Measurements from ENCODE around the gene GTPBP1.

GTPBP1 gene

GRCh38 chr22:38727123-38727522 lies 21.4 kb downstream of the GTPBP1 start:
- H3K4me2 ChIP-seq (ENCODE audit: low read length): no peak overlapping the region
- H3K36me3 ChIP-seq (ENCODE audit: control insufficient read depth, insufficient read depth, low read length): no peaks in the 10 kb centered on the region
- no peaks in the 10 kb centered on the region for H3K9me3 ChIP-seq (ENCODE audit: control insufficient read depth, low read length)
- no peaks in the 10 kb centered on the region for H3K79me2 ChIP-seq
- H3K9ac ChIP-seq: no peak overlapping the region
- no peak overlapping the region for H2AFZ ChIP-seq
- H3K27ac ChIP-seq: no peak overlapping the region
- H3K27me3 ChIP-seq (ENCODE audit: control insufficient read depth, insufficient read depth, low read length): no peaks in the 10 kb centered on the region
- TF ChIP-seq CTCF (IDR thresholded peaks at IDR 0.05): no peak
- H3K4me3 ChIP-seq (ENCODE audit: low read depth, low read length): no peak overlapping the region
- H3K4me1 ChIP-seq: no peaks in the 10 kb centered on the region

GRCh38 chr22:38727530-38728451 lies 22.0 kb downstream of the GTPBP1 start:
- H3K27me3 ChIP-seq (ENCODE audit: control insufficient read depth, insufficient read depth, low read length): no peaks in the 10 kb centered on the region
- no peaks in the 10 kb centered on the region for H3K4me1 ChIP-seq
- H3K9me3 ChIP-seq (ENCODE audit: control insufficient read depth, low read length): no peaks in the 10 kb centered on the region
- no peaks in the 10 kb centered on the region for H3K79me2 ChIP-seq
- no peak overlapping the region for H2AFZ ChIP-seq
- no peak overlapping the region for H3K4me2 ChIP-seq (ENCODE audit: low read length)
- H3K27ac ChIP-seq: no peak overlapping the region
- no peak for TF ChIP-seq CTCF (IDR thresholded peaks at IDR 0.05)
- no peak overlapping the region for H3K9ac ChIP-seq
- H3K4me3 ChIP-seq (ENCODE audit: low read depth, low read length): no peak overlapping the region
- no peaks in the 10 kb centered on the region for H3K36me3 ChIP-seq (ENCODE audit: control insufficient read depth, insufficient read depth, low read length)

- Histone ChIP-seq H3K36me3 (ENCODE audit: control insufficient read depth, insufficient read depth, low read length) (no peaks in the 10 kb centered on the region), H3K4me3 (ENCODE audit: low read depth, low read length) (no peak overlapping the region), H3K4me1 (no peaks in the 10 kb centered on the region), H2AFZ (no peak overlapping the region), H3K79me2 (no peaks in the 10 kb centered on the region), H3K4me2 (ENCODE audit: low read length) (no peak overlapping the region), H3K27me3 (ENCODE audit: control insufficient read depth, insufficient read depth, low read length) (no peaks in the 10 kb centered on the region), H3K9me3 (ENCODE audit: control insufficient read depth, low read length) (no peaks in the 10 kb centered on the region), H3K9ac (no peak overlapping the region), H3K27ac (no peak overlapping the region)
- TF ChIP-seq CTCF (IDR thresholded peaks at IDR 0.05): no peak
Observed at GRCh38 chr22:38728871-38729796, 23.4 kb downstream of the GTPBP1 start.

- no peak for TF ChIP-seq CTCF (IDR thresholded peaks at IDR 0.05)
- Histone ChIP-seq H3K4me1 (no peaks in the 10 kb centered on the region), H3K36me3 (ENCODE audit: control insufficient read depth, insufficient read depth, low read length) (no peaks in the 10 kb centered on the region), H3K4me3 (ENCODE audit: low read depth, low read length) (no peak overlapping the region), H3K9ac (no peak overlapping the region), H3K4me2 (ENCODE audit: low read length) (no peak overlapping the region), H3K27ac (no peak overlapping the region), H2AFZ (no peak overlapping the region), H3K27me3 (ENCODE audit: control insufficient read depth, insufficient read depth, low read length) (no peaks in the 10 kb centered on the region), H3K9me3 (ENCODE audit: control insufficient read depth, low read length) (no peaks in the 10 kb centered on the region), H3K79me2 (no peaks in the 10 kb centered on the region)
Observed at GRCh38 chr22:38729946-38730345, 24.2 kb downstream of the GTPBP1 start.

All from parathyroid adenoma (tissue), 2 donors.